Activated gamma-delta T cell treated with Interleukin-2 at 50 U/mL for 16 hours (primary cell): Measurements from ENCODE around the gene GIGYF1.
"Not testable (repeated sequence)": the region's sequence is repeated elsewhere in the genome, so short reads cannot be mapped to it uniquely, and the experiment has no call there.

Experiments used
- DNase-seq: peaks from one replicate; pipeline ENCODE4 v3.0.0-alpha.2; 2020

GIGYF1 gene

GRCh38 chr7:100694098-100694745, at the start of gene GIGYF1:
TSS of gene GIGYF1 (minus strand) at chr7:100694250. CDS start at chr7:100688238, 6,012 bp downstream.
- peak; percentile 61 for DNase-seq

GRCh38 chr7:100739934-100740333, 45.9 kb upstream of the GIGYF1 start:
- no peak for DNase-seq

- DNase-seq: no peak
Observed at GRCh38 chr7:100736671-100737070, 42.6 kb upstream of the GIGYF1 start.

DNA sequence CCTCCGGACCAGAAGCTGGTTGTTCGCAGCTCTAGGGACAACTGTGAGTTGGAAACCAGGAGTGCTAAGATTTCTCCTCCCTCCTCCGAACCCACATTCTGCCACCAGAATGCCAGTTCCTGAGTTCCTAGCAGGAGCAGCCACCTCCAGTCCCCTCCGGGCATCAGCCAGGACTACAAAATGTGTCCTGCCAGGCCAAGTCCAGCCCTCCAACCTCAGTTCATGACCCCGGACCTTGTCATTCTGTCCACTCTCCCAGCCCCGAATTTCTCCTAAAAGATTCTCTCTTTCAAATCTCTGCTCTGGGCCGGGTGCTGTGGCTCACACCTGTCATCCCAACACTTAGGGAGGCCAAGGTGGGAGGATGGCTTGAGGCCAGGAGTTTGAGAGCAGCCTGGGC, 41.7 kb upstream of the GIGYF1 start:
- no peak for DNase-seq

DNA sequence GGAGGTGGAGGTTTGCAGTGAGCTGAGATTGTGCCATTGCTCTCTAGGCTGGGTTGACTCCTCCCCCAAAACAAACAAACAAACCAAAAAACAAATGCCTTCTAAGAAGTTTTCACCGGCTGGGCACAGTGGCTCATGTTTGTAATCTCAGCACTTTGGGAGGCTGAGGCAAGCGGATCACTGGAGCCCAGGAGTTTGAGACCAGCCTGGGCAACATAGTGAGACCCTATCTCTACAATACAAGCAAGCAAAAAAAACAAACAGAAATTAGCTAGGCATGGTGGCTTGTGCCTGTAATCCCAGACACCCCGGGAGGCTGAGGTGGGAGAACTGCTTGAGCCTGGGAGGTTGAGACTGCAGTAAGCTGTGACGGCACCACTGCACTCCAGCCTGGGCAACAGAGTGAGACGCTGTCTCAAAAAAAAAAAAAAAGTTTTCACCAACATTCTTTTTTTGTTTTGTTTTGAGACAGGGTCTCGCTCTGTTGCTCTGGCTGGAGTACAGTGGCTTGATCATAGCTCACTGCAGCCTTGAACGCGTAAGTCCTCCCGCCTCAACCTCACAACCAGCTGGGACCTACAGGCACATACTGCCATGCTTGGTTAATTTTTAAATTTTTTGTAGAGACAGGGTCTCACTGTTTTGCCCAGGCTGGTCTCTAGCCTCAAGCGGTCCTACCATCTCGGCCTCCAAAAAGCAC, 38.0 kb upstream of the GIGYF1 start:
- no peak for DNase-seq

- DNase-seq: no peak
Observed at GRCh38 chr7:100730136-100730800, 36.2 kb upstream of the GIGYF1 start.

- DNase-seq: no peak
Observed at GRCh38 chr7:100728196-100728595, 34.1 kb upstream of the GIGYF1 start.

DNA sequence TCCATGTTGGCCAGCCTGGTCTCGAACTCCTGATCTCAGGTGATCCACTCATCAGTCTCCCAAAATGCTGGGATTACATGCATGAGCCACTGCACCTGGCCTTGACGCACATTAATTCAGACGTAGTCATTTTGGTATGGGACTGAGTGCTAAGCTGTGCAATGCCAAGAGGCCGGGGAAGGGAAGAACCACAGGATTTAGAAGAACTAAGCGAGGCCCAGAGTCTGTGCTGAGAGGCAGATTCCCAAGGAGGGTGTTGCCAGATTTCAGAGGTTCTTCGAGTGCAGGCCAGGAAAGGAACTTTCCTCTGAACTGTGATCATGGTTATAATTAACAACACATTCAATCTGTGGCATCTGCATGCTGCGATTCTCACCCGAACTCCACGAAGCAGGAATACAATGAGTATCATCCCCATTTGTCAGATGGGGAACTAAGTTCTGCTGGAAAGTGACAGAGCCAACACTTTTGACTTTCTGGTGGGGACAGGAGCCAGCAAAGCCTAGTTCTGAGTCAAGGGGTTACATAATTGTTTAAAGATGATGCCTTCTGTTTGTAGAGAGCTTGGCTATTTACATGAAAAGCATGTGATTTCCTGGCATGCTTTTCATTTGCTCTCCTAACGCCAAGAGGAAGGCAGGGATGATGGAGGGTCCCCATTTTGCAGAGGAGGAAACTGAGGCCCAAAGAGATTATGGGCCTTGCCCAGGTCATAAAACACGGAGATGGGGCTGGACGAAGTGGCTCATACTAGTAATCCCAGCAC, 33.1 kb upstream of the GIGYF1 start:
- DNase-seq: no peak

DNA sequence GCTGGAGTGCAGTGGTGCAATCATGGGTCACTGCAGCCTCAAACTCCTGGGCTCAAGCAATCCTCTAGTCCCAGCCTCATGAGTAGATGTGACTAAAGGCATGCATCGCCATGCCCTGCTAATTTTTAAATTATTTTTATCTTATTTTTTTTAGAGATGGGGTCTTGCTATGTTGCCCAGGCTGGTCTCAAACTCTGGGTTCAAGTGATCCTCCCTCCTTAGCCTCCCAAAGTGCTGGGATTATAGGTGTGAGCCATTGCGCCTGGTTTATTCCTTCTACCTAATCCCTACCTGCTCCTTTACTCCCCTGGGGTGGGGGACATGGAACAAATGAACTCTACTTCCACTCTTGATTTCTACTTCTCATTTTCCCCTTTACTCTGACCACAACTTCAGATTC, 30.3 kb upstream of the GIGYF1 start:
- DNase-seq: not testable (repeated sequence)

DNA sequence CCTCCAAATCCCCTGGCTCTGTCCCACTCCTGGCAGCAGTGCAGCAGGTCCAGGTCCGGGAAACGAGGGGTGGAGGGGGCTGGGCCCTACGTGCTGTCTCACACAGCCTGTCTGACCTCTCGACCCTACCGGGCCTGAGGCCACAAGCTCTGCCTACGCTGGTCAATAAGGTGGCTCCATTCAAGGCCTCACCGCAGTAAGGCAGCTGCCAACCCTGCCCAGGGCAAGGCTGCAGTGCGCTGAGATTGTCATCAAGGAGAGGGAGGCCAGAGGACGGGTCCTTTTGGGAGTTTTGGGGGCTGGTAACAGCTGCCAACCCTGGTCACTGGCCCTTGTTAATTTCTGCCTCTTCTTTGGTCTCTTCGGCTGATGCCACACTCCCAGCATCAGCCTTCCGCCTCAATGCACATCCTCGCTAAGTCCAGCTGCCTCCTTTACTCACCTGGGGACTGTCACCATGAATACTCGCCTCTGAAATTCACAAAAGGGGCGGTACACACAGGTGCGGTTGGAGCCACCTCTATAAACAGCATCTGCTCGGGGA, 29.8 kb upstream of the GIGYF1 start:
- DNase-seq: no peak

GRCh38 chr7:100722480-100723212, 28.6 kb upstream of the GIGYF1 start:
- no peak for DNase-seq

- no peak for DNase-seq
Observed at GRCh38 chr7:100721505-100721812, 27.4 kb upstream of the GIGYF1 start.

DNA sequence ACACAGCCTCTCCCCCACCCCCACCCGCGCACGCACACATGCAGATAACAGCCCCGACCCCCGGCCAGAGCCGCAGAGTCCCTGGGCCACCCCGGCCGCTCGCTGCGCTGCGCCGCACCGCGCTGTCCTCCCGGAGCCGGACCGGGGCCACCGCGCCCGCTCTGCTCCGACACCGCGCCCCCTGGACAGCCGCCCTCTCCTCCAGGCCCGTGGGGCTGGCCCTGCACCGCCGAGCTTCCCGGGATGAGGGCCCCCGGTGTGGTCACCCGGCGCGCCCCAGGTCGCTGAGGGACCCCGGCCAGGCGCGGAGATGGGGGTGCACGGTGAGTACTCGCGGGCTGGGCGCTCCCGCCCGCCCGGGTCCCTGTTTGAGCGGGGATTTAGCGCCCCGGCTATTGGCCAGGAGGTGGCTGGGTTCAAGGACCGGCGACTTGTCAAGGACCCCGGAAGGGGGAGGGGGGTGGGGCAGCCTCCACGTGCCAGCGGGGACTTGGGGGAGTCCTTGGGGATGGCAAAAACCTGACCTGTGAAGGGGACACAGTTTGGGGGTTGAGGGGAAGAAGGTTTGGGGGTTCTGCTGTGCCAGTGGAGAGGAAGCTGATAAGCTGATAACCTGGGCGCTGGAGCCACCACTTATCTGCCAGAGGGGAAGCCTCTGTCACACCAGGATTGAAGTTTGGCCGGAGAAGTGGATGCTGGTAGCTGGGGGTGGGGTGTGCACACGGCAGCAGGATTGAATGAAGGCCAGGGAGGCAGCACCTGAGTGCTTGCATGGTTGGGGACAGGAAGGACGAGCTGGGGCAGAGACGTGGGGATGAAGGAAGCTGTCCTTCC, 26.8 kb upstream of the GIGYF1 start:
- no peak for DNase-seq

DNA sequence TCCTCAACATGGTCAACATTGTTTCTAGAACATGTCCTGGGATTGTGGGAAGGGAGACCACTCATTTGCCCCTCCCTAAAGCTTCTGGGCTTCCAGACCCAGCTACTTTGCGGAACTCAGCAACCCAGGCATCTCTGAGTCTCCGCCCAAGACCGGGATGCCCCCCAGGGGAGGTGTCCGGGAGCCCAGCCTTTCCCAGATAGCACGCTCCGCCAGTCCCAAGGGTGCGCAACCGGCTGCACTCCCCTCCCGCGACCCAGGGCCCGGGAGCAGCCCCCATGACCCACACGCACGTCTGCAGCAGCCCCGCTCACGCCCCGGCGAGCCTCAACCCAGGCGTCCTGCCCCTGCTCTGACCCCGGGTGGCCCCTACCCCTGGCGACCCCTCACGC, 26.2 kb upstream of the GIGYF1 start, which contains the start of gene EPO:
Gene EPO (plus strand): TSS at position 190 of the 392 bp plus-strand sequence. CDS start 513 bp downstream, outside the sequence.
- DNase-seq: no peak

- no peak for DNase-seq
Observed at GRCh38 chr7:100719523-100720278, 25.7 kb upstream of the GIGYF1 start.

DNA sequence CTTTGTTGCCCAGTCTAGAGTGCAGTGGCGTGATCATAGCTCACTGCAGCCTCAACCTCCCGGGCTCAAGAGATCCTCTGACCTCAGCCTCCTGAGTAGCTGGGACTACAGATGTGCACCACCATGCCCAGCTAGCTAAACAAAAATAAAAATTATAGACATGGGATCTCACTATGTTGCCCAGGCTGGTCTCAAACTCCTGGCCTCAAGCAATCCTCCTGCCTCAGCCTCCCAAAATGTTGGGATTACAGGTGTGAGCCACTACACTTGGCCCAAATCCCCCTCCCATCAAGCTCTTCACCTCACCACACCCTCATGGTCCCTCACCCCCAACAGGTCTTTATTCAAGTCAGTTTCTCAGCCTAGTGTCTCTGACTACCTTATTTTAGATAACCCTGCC, 23.0 kb upstream of the GIGYF1 start:
- not testable (repeated sequence) for DNase-seq

GRCh38 chr7:100714725-100715124, 20.7 kb upstream of the GIGYF1 start:
- no peak for DNase-seq

GRCh38 chr7:100711369-100711768, 17.3 kb upstream of the GIGYF1 start:
- DNase-seq: no peak

GRCh38 chr7:100710452-100710851, 16.4 kb upstream of the GIGYF1 start:
- DNase-seq: no peak

- no peak for DNase-seq
Observed at GRCh38 chr7:100708395-100708794, 14.3 kb upstream of the GIGYF1 start.
